NCI-H128 (cell line): Measurements from ENCODE around the gene PM20D1.
A peak's percentile ranks its signal among the peaks of the same experiment; 100 is the strongest.

Experiments used
- DNase-seq: peaks from one replicate; lab custom pipeline; 2025; ENCODE audit not compliant: unreplicated experiment; lab: John Stamatoyannopoulos, UW

The PM20D1 gene

GRCh38 chr1:205809942-205810345 is 40.0 kb downstream of the PM20D1 start:
- no peak for DNase-seq

DNA sequence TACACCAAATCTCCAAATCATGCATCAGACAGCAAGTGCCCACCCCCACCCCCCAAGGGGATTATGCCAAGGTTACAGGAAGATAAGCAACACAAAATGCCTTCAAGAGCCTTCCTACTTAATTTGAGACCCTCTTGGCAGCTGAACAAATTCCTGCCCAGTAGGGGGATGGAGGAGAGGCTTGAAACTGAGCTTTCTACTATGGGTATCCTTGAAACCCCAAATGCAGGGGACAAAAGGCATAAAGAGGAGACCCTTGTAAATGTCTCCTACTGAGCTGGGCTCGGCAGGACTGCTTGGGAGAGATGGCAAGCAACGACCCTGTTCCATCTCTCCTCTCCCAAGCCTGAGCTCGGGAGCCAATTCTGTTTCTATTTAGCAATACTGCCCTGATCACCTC is 40.5 kb downstream of the PM20D1 start:
- no peak for DNase-seq

GRCh38 chr1:205805082-205805711 is 44.7 kb downstream of the PM20D1 start:
- DNase-seq, result no peak

- no peak for DNase-seq
Observed at GRCh38 chr1:205804605-205805004, 45.3 kb downstream of the PM20D1 start.

- no peak for DNase-seq
Observed at GRCh38 chr1:205803986-205804385, 45.9 kb downstream of the PM20D1 start.

- no peak for DNase-seq
Observed at GRCh38 chr1:205802060-205802459, 47.9 kb downstream of the PM20D1 start.

GRCh38 chr1:205800981-205801703 is 48.8 kb downstream of the PM20D1 start:
- no peak for DNase-seq

DNA sequence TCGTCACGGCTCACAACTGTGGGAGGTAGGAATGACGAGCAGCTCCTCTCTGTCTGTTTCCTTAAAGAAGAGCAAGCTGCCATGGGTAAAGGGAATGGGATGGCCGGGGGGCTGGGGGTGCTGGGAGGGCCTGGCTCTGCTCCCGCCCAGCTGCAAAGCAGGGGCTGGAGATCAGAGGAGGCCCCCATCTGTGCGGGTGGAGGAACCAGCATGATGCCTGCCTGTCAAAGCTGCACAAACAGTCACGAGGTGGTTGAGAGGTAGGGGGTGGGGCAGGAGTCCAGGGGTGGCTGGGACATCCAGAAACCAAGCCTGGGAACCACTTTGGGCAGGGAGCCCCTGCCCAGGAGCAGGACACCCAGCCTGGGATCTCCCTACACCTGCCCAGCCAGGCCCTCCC is 49.5 kb downstream of the PM20D1 start:
- no peak for DNase-seq

GRCh38 chr1:205798577-205798976 is 51.4 kb downstream of the PM20D1 start:
- no peak for DNase-seq

- DNase-seq, result no peak
Observed at GRCh38 chr1:205797168-205797567, 52.8 kb downstream of the PM20D1 start.

GRCh38 chr1:205794011-205794730 is 55.8 kb downstream of the PM20D1 start:
- DNase-seq, result no peak

DNA sequence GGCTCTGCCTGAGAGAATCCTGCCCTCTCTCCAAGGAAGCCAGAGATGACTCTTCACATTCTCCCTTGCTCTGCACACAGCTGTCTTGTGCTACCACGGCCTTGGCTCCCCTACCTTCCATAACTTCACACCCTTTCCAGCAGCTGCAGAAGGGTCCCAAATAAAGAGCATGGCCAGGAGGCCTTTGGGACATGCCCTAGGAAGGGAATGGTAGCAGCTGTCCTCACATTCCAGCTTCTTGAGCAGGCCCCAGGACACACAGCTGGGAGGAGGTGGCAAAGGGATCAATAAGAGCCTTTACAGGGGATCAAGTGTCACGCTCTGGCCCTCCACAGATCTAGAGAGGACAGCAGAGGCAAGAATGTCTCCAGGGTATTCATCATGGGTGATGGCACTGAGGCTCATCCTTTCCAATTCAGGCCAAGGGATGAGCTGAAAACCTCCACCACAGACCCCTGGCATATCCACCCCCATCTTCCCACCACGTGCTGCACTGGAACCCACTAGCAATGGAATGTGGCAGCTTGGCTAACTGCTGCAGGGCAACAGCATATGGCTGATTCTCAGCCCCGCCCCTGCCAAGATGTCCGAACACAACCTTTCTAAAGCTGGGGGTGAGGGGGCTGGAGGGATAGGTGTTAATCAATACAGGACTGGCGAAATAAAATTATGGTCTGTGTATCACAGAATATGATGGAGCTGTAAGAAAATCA is 56.8 kb downstream of the PM20D1 start:
- no peak for DNase-seq

GRCh38 chr1:205792481-205792881 is 57.5 kb downstream of the PM20D1 start:
- DNase-seq, result no peak

DNA sequence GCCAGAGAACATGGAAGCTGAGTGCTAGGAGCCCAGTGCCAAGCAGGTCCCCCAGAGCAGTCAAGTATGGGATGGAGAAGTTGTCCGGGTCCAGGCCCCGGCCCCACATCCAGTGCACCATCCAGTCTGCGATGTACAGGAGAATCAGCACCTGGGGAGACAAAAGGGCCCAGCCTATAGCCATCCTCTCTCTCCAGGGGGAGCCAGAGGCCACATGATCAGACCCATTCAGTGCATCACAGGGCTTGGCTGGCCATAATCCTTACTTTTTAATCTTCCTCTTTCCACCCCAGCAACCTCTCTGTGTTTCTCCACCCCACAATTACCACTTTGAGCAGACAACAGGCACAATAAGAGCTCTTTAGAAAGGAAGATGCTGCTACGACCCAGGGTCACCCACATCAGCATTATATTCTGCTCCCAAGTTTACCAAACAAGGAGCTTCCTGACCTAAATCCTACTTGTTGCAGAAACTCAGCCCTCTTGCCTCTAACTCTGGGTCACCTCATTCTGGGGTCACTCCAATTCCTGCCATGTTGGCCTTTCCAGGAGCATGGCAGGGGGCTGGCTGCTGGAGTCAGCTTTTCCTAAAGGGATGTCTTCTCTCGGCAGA is 58.3 kb downstream of the PM20D1 start:
- DNase-seq, result peak; percentile 23

DNA sequence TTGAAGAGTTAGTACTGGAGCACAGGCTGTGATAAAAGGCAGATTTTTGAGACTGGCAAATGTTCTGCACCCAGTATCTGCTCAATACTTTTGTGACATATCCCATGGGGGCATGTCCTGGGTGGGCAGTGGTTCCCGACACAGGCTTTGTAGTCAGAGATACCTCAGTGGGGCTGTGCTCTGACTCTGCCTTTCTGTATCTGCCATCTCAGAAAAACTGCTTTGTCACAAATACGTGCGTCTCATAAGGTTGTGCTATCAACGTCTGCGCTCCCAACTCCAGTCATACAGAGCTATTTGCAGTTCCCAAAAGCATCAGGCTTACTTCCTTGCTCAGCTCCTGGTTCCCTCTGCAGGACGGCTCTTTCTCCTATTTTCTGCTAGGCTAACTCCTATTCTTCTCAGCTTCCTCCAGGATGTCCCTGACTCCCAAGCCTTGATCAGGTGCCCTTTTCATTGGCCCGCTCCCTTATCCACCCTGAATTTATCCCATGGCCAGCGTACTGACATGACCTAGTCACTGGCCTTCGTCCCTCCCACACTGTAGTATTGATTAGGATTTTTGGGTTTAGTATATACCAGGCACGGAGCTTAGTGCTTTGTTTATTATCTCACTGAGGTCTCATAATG is 62.5 kb downstream of the PM20D1 start:
- DNase-seq, result no peak

- no peak for DNase-seq
Observed at GRCh38 chr1:205786601-205787000, 63.3 kb downstream of the PM20D1 start.

DNA sequence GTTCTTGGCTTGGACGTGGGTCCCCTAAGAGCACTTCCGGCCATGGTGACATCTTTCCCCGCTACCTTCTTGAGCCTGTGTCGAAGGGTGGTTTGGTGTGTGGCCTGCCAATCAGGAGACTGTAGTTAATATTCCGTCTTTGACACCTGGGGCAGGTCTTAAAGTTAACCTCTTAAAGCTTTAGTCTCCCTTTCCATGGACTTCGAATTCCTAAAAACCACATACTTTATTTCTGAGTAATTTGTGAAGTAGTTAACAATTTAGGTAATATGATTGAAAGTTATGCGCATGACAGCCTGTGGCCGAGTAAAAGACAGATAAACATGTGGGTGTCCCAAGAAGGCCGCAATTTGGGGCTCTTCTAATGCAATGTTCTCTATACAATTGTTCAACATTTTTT is 64.5 kb downstream of the PM20D1 start:
- DNase-seq, result no peak

- DNase-seq, result no peak
Observed at GRCh38 chr1:205783904-205784303, 66.0 kb downstream of the PM20D1 start.

GRCh38 chr1:205783433-205783795 is 66.5 kb downstream of the PM20D1 start:
- DNase-seq, result no peak

DNA sequence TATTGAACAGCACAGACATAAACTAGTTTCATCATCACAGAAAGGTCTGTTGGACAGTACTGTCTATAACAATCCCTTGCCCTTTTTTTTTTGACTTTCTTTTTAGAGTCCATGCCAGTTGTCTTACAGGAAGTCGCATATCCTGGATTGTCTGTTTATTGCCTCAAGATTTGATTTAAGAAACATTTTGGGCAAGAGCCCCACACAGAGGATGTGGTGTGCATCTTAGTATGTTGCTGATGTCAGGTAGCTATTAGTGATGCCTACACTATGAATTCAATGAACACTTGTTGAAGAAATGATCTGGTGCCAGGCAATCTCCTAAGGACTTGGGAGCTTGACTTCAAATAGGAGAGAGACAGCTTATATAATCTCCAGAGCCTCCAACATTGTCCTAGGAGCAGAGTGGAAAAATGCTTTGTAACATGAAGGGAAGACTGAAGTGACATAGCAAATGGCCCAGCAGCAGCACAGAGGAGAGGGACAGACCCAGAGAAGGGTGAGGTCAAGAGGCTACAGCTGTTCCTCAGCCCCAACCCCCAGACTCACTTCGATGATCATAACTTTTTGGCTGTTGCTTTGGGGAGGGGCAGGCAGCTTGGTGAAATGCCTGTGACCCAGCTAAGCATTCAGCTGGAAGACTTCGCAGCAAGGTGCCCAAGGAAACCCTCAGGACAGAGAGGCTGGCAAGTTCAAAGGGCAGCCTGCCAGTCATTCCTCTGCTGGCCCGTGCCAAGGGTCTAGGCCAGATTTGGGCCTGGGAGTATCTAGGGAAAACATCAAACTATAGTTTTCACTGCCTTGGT is 67.1 kb downstream of the PM20D1 start:
- no peak for DNase-seq
